NCI-H226 (cell line): ENCODE results near the gene FKBP1A.
"Not testable (repeated sequence)": the region's sequence is repeated elsewhere in the genome, so short reads cannot be mapped to it uniquely, and the experiment has no call there.

ENCODE experiments used
- DNase-seq: peaks from one replicate; pipeline ENCODE4 v3.0.0-alpha.2; 2015

The FKBP1A gene

GRCh38 chr20:1362484-1362883 lies 30.4 kb downstream of the FKBP1A start:
- DNase-seq, result no peak

- no peak for DNase-seq
Measured at GRCh38 chr20:1360094-1360846, 32.6 kb downstream of the FKBP1A start.

GRCh38 chr20:1357921-1358671 lies 34.8 kb downstream of the FKBP1A start:
- DNase-seq, result peak; percentile 24

GRCh38 chr20:1353956-1354355 lies 38.9 kb downstream of the FKBP1A start:
- no peak for DNase-seq

- no peak for DNase-seq
Measured at GRCh38 chr20:1346315-1346969, 46.4 kb downstream of the FKBP1A start.

- no peak for DNase-seq
Measured at GRCh38 chr20:1345756-1346093, 47.1 kb downstream of the FKBP1A start.

- no peak for DNase-seq
Measured at GRCh38 chr20:1345030-1345755, 47.7 kb downstream of the FKBP1A start.

GRCh38 chr20:1343446-1344124 lies 49.3 kb downstream of the FKBP1A start:
- DNase-seq, result not testable (repeated sequence)

- no peak for DNase-seq
Measured at GRCh38 chr20:1341561-1342265, 51.1 kb downstream of the FKBP1A start.

- DNase-seq, result no peak
Measured at GRCh38 chr20:1338801-1339200, 54.1 kb downstream of the FKBP1A start.

- no peak for DNase-seq
Measured at GRCh38 chr20:1338096-1338495, 54.8 kb downstream of the FKBP1A start.

GRCh38 chr20:1337441-1337840 lies 55.4 kb downstream of the FKBP1A start:
- no peak for DNase-seq

GRCh38 chr20:1336699-1337367 lies 56.0 kb downstream of the FKBP1A start:
- no peak for DNase-seq

- no peak for DNase-seq
Measured at GRCh38 chr20:1335961-1336698, 56.7 kb downstream of the FKBP1A start.

- no peak for DNase-seq
Measured at GRCh38 chr20:1334761-1335160, 58.1 kb downstream of the FKBP1A start.

- no peak for DNase-seq
Measured at GRCh38 chr20:1334370-1334731, 58.5 kb downstream of the FKBP1A start.

GRCh38 chr20:1333462-1334369 lies 59.1 kb downstream of the FKBP1A start:
- DNase-seq, result no peak

GRCh38 chr20:1332749-1333300 lies 60.0 kb downstream of the FKBP1A start:
- no peak for DNase-seq

- no peak for DNase-seq
Measured at GRCh38 chr20:1331801-1332453, 60.9 kb downstream of the FKBP1A start.
